Measurements from ENCODE around the gene CALHM3. TPM values are rescaled to one million over a fixed set of nuclear protein-coding genes. Genes with fewer than 3 reads are reported as not detected.

The CALHM3 gene
- total RNA-seq, 1 experiment from 2014 or later = 2.3 TPM

GRCh38 chr10:103456074-103456660 lies 22.9 kb downstream of the CALHM3 start:
- H3K9me2 ChIP-seq (replicated peaks; ENCODE audit: low read length) = no peaks in the 10 kb centered on the region
- H3K79me2 ChIP-seq (ENCODE audit: low read length) = no peaks in the 10 kb centered on the region
- H4K20me1 ChIP-seq (ENCODE audit: low read length) = no peaks in the 10 kb centered on the region
- no peaks in the 10 kb centered on the region for H3K9me3 ChIP-seq (ENCODE audit: low read length)
- H3K27me3 ChIP-seq (ENCODE audit: low read length) = no peaks in the 10 kb centered on the region
- TF ChIP-seq EZH2phosphoT487 (IDR thresholded peaks at IDR 0.05; ENCODE audit: borderline replicate concordance, low read length) (no peak), EZH2 (IDR thresholded peaks at IDR 0.05; ENCODE audit: low read length, unreplicated experiment) (no peak), CTCF (conservative IDR thresholded peaks at IDR 0.05; ENCODE audit: low read depth, low read length) (no peak)
- DNase-seq = no peak
- no TSS peak for BruUV-seq (replicated peaks)
- no peak overlapping the region for H3K4me2 ChIP-seq (ENCODE audit: low read length)
- intact Hi-C loops (cut with micrococcal nuclease) = no loop called here
- H2AFZ ChIP-seq (ENCODE audit: low read length) = no peak overlapping the region
- H3K4me3 ChIP-seq (ENCODE audit: low read length) = no peak overlapping the region
- H3K9ac ChIP-seq (ENCODE audit: low read length) = no peak overlapping the region
- ATAC-seq = no peak
- H3K27ac ChIP-seq (ENCODE audit: low read length) = no peak overlapping the region
- H3F3A ChIP-seq (ENCODE audit: low read length, unreplicated experiment) = no peaks in the 10 kb centered on the region
- no peaks in the 10 kb centered on the region for H3K36me3 ChIP-seq (ENCODE audit: low read depth, low read length)
- peaks cover 8% of the 10 kb centered on the region for H3K4me1 ChIP-seq (ENCODE audit: insufficient read depth, low read length)
- ChIA-PET CTCF (no interaction called here), POLR2A (ENCODE audit: unreplicated experiment) (no interaction called here)

GRCh38 chr10:103455235-103455634 lies 23.8 kb downstream of the CALHM3 start:
- no peaks in the 10 kb centered on the region for H3K9me2 ChIP-seq (replicated peaks; ENCODE audit: low read length)
- no peaks in the 10 kb centered on the region for H3K36me3 ChIP-seq (ENCODE audit: low read depth, low read length)
- peaks cover 17% of the 10 kb centered on the region for H3K4me1 ChIP-seq (ENCODE audit: insufficient read depth, low read length)
- H3K9me3 ChIP-seq (ENCODE audit: low read length) = no peaks in the 10 kb centered on the region
- H2AFZ ChIP-seq (ENCODE audit: low read length) = no peak overlapping the region
- no peaks in the 10 kb centered on the region for H4K20me1 ChIP-seq (ENCODE audit: low read length)
- H3K4me3 ChIP-seq (ENCODE audit: low read length) = no peak overlapping the region
- ATAC-seq (no peak), DNase-seq (no peak)
- H3K27me3 ChIP-seq (ENCODE audit: low read length) = no peaks in the 10 kb centered on the region
- no peak overlapping the region for H3K4me2 ChIP-seq (ENCODE audit: low read length)
- intact Hi-C loops (cut with micrococcal nuclease) = no loop called here
- no peak overlapping the region for H3K27ac ChIP-seq (ENCODE audit: low read length)
- no TSS peak for BruUV-seq (replicated peaks)
- H3K79me2 ChIP-seq (ENCODE audit: low read length) = no peaks in the 10 kb centered on the region
- TF ChIP-seq EZH2phosphoT487 (IDR thresholded peaks at IDR 0.05; ENCODE audit: borderline replicate concordance, low read length) (no peak), CTCF (conservative IDR thresholded peaks at IDR 0.05; ENCODE audit: low read depth, low read length) (no peak), EZH2 (IDR thresholded peaks at IDR 0.05; ENCODE audit: low read length, unreplicated experiment) (no peak)
- CTCF ChIA-PET = no interaction called here
- POLR2A ChIA-PET (ENCODE audit: unreplicated experiment) = no interaction called here
- H3K9ac ChIP-seq (ENCODE audit: low read length) = no peak overlapping the region
- H3F3A ChIP-seq (ENCODE audit: low read length, unreplicated experiment) = no peaks in the 10 kb centered on the region

- intact Hi-C loops (cut with micrococcal nuclease) = no loop called here
- ChIA-PET POLR2A (ENCODE audit: unreplicated experiment) (no interaction called here), CTCF (no interaction called here)
- DNase-seq = no peak
- no peak overlapping the region for H3K27ac ChIP-seq (ENCODE audit: low read length)
- H3K9ac ChIP-seq (ENCODE audit: low read length) = no peak overlapping the region
- no peaks in the 10 kb centered on the region for H3F3A ChIP-seq (ENCODE audit: low read length, unreplicated experiment)
- no peaks in the 10 kb centered on the region for H3K9me2 ChIP-seq (replicated peaks; ENCODE audit: low read length)
- H3K4me1 ChIP-seq (ENCODE audit: insufficient read depth, low read length) = peaks cover 19% of the 10 kb centered on the region
- no peaks in the 10 kb centered on the region for H3K9me3 ChIP-seq (ENCODE audit: low read length)
- no peak for ATAC-seq
- H3K27me3 ChIP-seq (ENCODE audit: low read length) = no peaks in the 10 kb centered on the region
- TF ChIP-seq CTCF (conservative IDR thresholded peaks at IDR 0.05; ENCODE audit: low read depth, low read length) = no peak
- no peak for TF ChIP-seq EZH2 (IDR thresholded peaks at IDR 0.05; ENCODE audit: low read length, unreplicated experiment)
- no peak for TF ChIP-seq EZH2phosphoT487 (IDR thresholded peaks at IDR 0.05; ENCODE audit: borderline replicate concordance, low read length)
- H3K79me2 ChIP-seq (ENCODE audit: low read length) = no peaks in the 10 kb centered on the region
- BruUV-seq (replicated peaks) = no TSS peak
- no peaks in the 10 kb centered on the region for H4K20me1 ChIP-seq (ENCODE audit: low read length)
- H3K4me3 ChIP-seq (ENCODE audit: low read length) = no peak overlapping the region
- no peaks in the 10 kb centered on the region for H3K36me3 ChIP-seq (ENCODE audit: low read depth, low read length)
- H2AFZ ChIP-seq (ENCODE audit: low read length) = no peak overlapping the region
- no peak overlapping the region for H3K4me2 ChIP-seq (ENCODE audit: low read length)
Observed at GRCh38 chr10:103454026-103454425, 25.0 kb downstream of the CALHM3 start.

Data from PC-3 (cell line).